Loucy (cell line): ENCODE data around the gene GIPR.
"Not testable (repeated sequence)": the region's sequence is repeated elsewhere in the genome, so short reads cannot be mapped to it uniquely, and the experiment has no call there.

ENCODE experiments used
- H2AFZ ChIP-seq: fragments of 200-600 bp; sonication (generic); 2 replicates; pipeline ENCODE4 v1.6.0; 2016; ENCODE audit warnings: antibody characterized with exemption, mild to moderate bottlenecking, low read length, moderate library complexity
- H3F3A ChIP-seq: fragments of 200-600 bp; 2 replicates; pipeline ENCODE4 v1.6.0; 2016; ENCODE audit warnings: antibody characterized with exemption, low read depth, mild to moderate bottlenecking
- H3K27me3 ChIP-seq: fragments of 200-600 bp; sonication (generic); 2 replicates; pipeline ENCODE4 v1.6.1; 2014; ENCODE audit warnings: low read length, mild to moderate bottlenecking; ENCODE audit not compliant: insufficient read depth, poor library complexity, severe bottlenecking
- H3K36me3 ChIP-seq: fragments of 200-600 bp; sonication (generic); 2 replicates; pipeline ENCODE4 v1.6.1; 2016; ENCODE audit warnings: low read length; ENCODE audit not compliant: insufficient read depth
- H3K4me1 ChIP-seq: fragments of 200-600 bp; sonication (generic); 2 replicates; pipeline ENCODE4 v1.5.1; 2014; ENCODE audit warnings: low read length, mild to moderate bottlenecking; ENCODE audit not compliant: insufficient read depth, poor library complexity, severe bottlenecking
- H3K4me2 ChIP-seq: fragments of 200-600 bp; sonication (generic); 2 replicates; pipeline ENCODE4 v1.6.0; 2014; ENCODE audit warnings: antibody characterized with exemption, low read length, low read depth, mild to moderate bottlenecking; ENCODE audit not compliant: poor library complexity, severe bottlenecking
- H3K4me3 ChIP-seq: fragments of 200-600 bp; sonication (generic); 2 replicates; pipeline ENCODE4 v1.5.1; 2014; ENCODE audit warnings: low read length, mild to moderate bottlenecking, mixed read lengths; ENCODE audit not compliant: poor library complexity, severe bottlenecking
- H3K79me2 ChIP-seq: fragments of 200-600 bp; sonication (generic); 2 replicates; pipeline ENCODE4 v1.6.1; 2014; ENCODE audit warnings: low read length; ENCODE audit not compliant: insufficient read depth
- H3K9ac ChIP-seq: fragments of 200-600 bp; sonication (generic); 2 replicates; pipeline ENCODE4 v1.6.0; 2014; ENCODE audit warnings: mild to moderate bottlenecking, low read depth, low read length, moderate library complexity; ENCODE audit not compliant: poor library complexity, severe bottlenecking
- H3K9me2 ChIP-seq: fragments of 200-600 bp; sonication (generic); replicated peaks from 2 replicates; pipeline ENCODE4 v1.6.1; 2016; ENCODE audit warnings: low read depth, low read length, mixed read lengths
- H3K9me3 ChIP-seq: fragments of 200-600 bp; sonication (generic); 2 replicates; pipeline ENCODE4 v1.6.1; 2014; ENCODE audit warnings: mild to moderate bottlenecking, antibody characterized with exemption, low read length, low read depth; ENCODE audit not compliant: insufficient read depth
- H4K20me1 ChIP-seq: fragments of 200-600 bp; sonication (generic); 2 replicates; pipeline ENCODE4 v1.6.0; 2014; ENCODE audit warnings: antibody characterized with exemption, low read length, mild to moderate bottlenecking; ENCODE audit not compliant: insufficient read depth, poor library complexity, severe bottlenecking
- CTCF ChIP-seq: fragments of 200-600 bp; sonication (generic); conservative IDR thresholded peaks from 2 replicates; pipeline ENCODE4 v1.5.1; 2014; ENCODE audit warnings: mild to moderate bottlenecking, antibody characterized with exemption, low read length
- EZH2phosphoT487 ChIP-seq: fragments of 200-600 bp; IDR thresholded peaks from 2 replicates; pipeline ENCODE4 v1.6.1; 2018; ENCODE audit warnings: antibody characterized with exemption, mild to moderate bottlenecking, moderate library complexity, borderline replicate concordance

The GIPR gene

GRCh38 chr19:45682908-45683307, 14.9 kb downstream of the GIPR start:
- Histone ChIP-seq H2AFZ (no peak overlapping the region), H3K4me1 (peaks cover 3% of the 10 kb centered on the region), H3K9me2 (no peaks in the 10 kb centered on the region), H3K9me3 (no peaks in the 10 kb centered on the region), H3K4me2 (no peak overlapping the region), H3K4me3 (no peak overlapping the region), H3K9ac (no peak overlapping the region), H4K20me1 (no peaks in the 10 kb centered on the region), H3K79me2 (0 out of 2 replicates have a peak, but pooled peaks cover 3% of the 10 kb centered on the region), H3K36me3 (peaks cover 22% of the 10 kb centered on the region; the same call in 1 of the 2 replicates), H3F3A (no peaks in the 10 kb centered on the region), H3K27me3 (no peaks in the 10 kb centered on the region)
- no peak for TF ChIP-seq CTCF

- not testable (repeated sequence) for H3K27me3 ChIP-seq, H3K4me1 ChIP-seq, H3K9me3 ChIP-seq, H3K4me3 ChIP-seq, H3K9me2 ChIP-seq, H4K20me1 ChIP-seq, H3K9ac ChIP-seq, H3F3A ChIP-seq, H3K4me2 ChIP-seq, H2AFZ ChIP-seq
- Histone ChIP-seq H3K36me3 (peaks cover 28% of the 10 kb centered on the region; the same call in 1 of the 2 replicates), H3K79me2 (peaks cover 22% of the 10 kb centered on the region)
Observed at GRCh38 chr19:45685045-45685444, 17.0 kb downstream of the GIPR start.

- peaks cover 28% of the 10 kb centered on the region; the same call in 1 of the 2 replicates for H3K36me3 ChIP-seq
- H3K9me2 ChIP-seq = no peaks in the 10 kb centered on the region
Observed at GRCh38 chr19:45687599-45687998, 19.6 kb downstream of the GIPR start.

More at GRCh38 chr19:45687599-45687998, 19.6 kb downstream of the GIPR start:
- Histone ChIP-seq H3K9ac (no peak overlapping the region), H3K4me1 (peaks cover 8% of the 10 kb centered on the region), H3K27me3 (no peaks in the 10 kb centered on the region), H3K79me2 (peaks cover 38% of the 10 kb centered on the region), H3F3A (no peaks in the 10 kb centered on the region), H2AFZ (no peak overlapping the region), H3K4me3 (no peak overlapping the region), H3K9me3 (no peaks in the 10 kb centered on the region), H3K4me2 (no peak overlapping the region), H4K20me1 (peaks cover 10% of the 10 kb centered on the region)
- TF ChIP-seq EZH2phosphoT487 (no peak), CTCF (peak; percentile 23; the same call in 1 of the 2 replicates)
